ENCODE results near the gene PHLPP1.

Gene PHLPP1

DNA sequence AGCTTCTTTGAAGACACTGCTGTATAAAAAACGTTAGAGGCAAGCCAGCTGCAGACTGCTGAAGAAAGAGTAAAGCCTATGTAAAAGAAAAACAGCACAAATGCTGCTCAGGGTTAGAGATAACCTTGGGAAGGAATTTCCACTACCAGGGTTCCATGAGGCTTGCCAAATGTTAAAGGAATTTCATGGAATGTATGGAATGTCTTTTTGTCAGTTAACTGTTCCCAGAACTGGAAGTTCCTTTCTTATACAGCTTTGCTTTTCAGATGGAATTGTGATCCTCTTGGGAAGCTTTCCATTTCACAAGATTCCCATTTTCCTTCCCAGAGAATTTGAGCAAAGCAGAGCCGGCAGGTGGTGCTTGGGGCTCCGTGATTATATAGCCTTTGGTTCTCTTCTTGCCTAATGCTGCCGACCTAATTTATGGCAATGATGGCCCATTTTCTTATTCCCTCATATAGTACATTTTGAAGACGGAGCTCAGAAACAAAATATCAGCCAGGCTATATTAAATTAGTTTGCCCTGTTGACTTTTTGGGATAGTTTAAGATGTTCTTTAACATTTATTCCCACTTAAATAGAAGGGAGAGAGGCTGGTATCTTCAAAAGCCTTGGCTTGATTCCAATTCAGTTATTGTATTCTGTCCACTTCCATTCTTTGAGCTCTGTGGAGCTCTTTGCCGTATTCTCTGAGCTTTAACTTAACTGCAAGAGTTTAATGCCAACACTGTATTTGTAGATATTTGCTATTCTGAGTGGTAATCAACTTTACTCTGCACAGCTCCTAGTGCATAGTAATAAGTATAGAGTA is 162.3 kb downstream of the PHLPP1 start:
- Histone ChIP-seq H3K9me2 (replicated peaks; ENCODE audit: low read depth, low read length) (no peaks in the 10 kb centered on the region), H3K4me3 (ENCODE audit: low read length, poor library complexity, severe bottlenecking) (no peak overlapping the region), H4K20me1 (ENCODE audit: insufficient read depth, low read length, poor library complexity, severe bottlenecking) (no peaks in the 10 kb centered on the region), H3K9ac (ENCODE audit: low read depth, low read length, poor library complexity, severe bottlenecking) (no peak overlapping the region), H3F3A (ENCODE audit: low read depth) (no peaks in the 10 kb centered on the region), H3K27me3 (ENCODE audit: insufficient read depth, low read length, poor library complexity, severe bottlenecking) (no peaks in the 10 kb centered on the region), H3K4me1 (ENCODE audit: insufficient read depth, low read length, poor library complexity, severe bottlenecking) (peaks cover 8% of the 10 kb centered on the region), H3K9me3 (ENCODE audit: insufficient read depth, low read depth, low read length) (no peaks in the 10 kb centered on the region), H3K4me2 (ENCODE audit: low read depth, low read length, poor library complexity, severe bottlenecking) (no peak overlapping the region), H2AFZ (ENCODE audit: low read length) (no peak overlapping the region), H3K36me3 (ENCODE audit: insufficient read depth, low read length) (no peaks in the 10 kb centered on the region), H3K79me2 (ENCODE audit: insufficient read depth, low read length) (peaks cover 6% of the 10 kb centered on the region; the same call in 1 of the 2 replicates)
- TF ChIP-seq, protein P1, sequence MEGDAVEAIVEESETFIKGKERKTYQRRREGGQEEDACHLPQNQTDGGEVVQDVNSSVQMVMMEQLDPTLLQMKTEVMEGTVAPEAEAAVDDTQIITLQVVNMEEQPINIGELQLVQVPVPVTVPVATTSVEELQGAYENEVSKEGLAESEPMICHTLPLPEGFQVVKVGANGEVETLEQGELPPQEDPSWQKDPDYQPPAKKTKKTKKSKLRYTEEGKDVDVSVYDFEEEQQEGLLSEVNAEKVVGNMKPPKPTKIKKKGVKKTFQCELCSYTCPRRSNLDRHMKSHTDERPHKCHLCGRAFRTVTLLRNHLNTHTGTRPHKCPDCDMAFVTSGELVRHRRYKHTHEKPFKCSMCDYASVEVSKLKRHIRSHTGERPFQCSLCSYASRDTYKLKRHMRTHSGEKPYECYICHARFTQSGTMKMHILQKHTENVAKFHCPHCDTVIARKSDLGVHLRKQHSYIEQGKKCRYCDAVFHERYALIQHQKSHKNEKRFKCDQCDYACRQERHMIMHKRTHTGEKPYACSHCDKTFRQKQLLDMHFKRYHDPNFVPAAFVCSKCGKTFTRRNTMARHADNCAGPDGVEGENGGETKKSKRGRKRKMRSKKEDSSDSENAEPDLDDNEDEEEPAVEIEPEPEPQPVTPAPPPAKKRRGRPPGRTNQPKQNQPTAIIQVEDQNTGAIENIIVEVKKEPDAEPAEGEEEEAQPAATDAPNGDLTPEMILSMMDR (conservative IDR thresholded peaks at IDR 0.05; ENCODE audit: low read length), result no peak
- TF ChIP-seq EZH2phosphoT487 (IDR thresholded peaks at IDR 0.05; ENCODE audit: borderline replicate concordance), result no peak

DNA sequence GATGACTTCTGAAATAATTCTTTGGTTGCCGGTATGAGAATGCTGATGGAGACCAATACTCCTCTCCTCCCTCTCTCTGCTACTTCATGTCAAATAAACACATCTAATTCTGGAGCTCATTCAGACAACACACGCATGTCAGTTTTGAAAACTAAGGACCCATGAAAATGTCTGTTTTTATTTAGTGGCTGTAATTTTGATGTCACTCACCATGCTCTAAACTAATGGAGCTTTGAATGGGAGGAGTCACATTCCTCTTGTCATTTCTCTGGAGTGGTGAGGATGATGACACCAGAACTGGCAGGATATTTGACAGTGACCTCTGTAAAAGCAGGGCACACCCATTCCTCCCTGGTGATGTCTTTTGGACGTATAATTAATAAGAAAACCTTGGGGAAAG is 163.0 kb downstream of the PHLPP1 start:
- Histone ChIP-seq H3K4me2 (ENCODE audit: low read depth, low read length, poor library complexity, severe bottlenecking) (no peak overlapping the region), H3K4me3 (ENCODE audit: low read length, poor library complexity, severe bottlenecking) (no peak overlapping the region), H4K20me1 (ENCODE audit: insufficient read depth, low read length, poor library complexity, severe bottlenecking) (no peaks in the 10 kb centered on the region)

DNA sequence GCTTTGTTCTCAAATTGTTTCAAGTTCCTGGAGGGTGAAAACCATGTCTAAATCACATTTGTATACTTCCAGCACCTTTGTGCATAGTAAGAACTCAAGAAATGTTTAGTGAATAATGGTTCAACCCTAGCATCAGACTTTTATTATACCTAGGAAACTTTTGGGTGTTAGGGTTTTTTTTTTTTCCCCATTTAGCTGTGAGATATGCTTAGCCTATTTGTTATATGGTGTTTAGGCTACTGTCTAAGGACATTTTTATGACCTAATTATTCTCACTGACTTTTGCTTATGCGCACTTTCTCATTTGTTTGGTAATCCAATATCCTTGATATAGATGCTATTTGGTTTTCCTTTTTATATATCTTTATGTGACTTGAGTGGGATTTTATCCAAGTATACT is 164.7 kb downstream of the PHLPP1 start:
- Histone ChIP-seq H3K9ac (ENCODE audit: low read depth, low read length, poor library complexity, severe bottlenecking) (no peak overlapping the region), H3F3A (ENCODE audit: low read depth) (no peaks in the 10 kb centered on the region), H3K4me2 (ENCODE audit: low read depth, low read length, poor library complexity, severe bottlenecking) (no peak overlapping the region), H3K9me2 (replicated peaks; ENCODE audit: low read depth, low read length) (no peaks in the 10 kb centered on the region), H2AFZ (ENCODE audit: low read length) (no peak overlapping the region), H4K20me1 (ENCODE audit: insufficient read depth, low read length, poor library complexity, severe bottlenecking) (no peaks in the 10 kb centered on the region), H3K27me3 (ENCODE audit: insufficient read depth, low read length, poor library complexity, severe bottlenecking) (no peaks in the 10 kb centered on the region), H3K4me3 (ENCODE audit: low read length, poor library complexity, severe bottlenecking) (no peak overlapping the region), H3K36me3 (ENCODE audit: insufficient read depth, low read length) (no peaks in the 10 kb centered on the region), H3K9me3 (ENCODE audit: insufficient read depth, low read depth, low read length) (no peaks in the 10 kb centered on the region), H3K4me1 (ENCODE audit: insufficient read depth, low read length, poor library complexity, severe bottlenecking) (peaks cover 8% of the 10 kb centered on the region), H3K79me2 (ENCODE audit: insufficient read depth, low read length) (peaks cover 6% of the 10 kb centered on the region; the same call in 1 of the 2 replicates)
- TF ChIP-seq EZH2phosphoT487 (IDR thresholded peaks at IDR 0.05; ENCODE audit: borderline replicate concordance), result no peak
- TF ChIP-seq, protein P1 (conservative IDR thresholded peaks at IDR 0.05; ENCODE audit: low read length), result no peak

More for the DNA sequence above, 163.0 kb downstream of the PHLPP1 start:
- Histone ChIP-seq H3K9ac (ENCODE audit: low read depth, low read length, poor library complexity, severe bottlenecking) (no peak overlapping the region), H2AFZ (ENCODE audit: low read length) (no peak overlapping the region), H3F3A (ENCODE audit: low read depth) (no peaks in the 10 kb centered on the region), H3K27me3 (ENCODE audit: insufficient read depth, low read length, poor library complexity, severe bottlenecking) (no peaks in the 10 kb centered on the region), H3K4me1 (ENCODE audit: insufficient read depth, low read length, poor library complexity, severe bottlenecking) (peaks cover 8% of the 10 kb centered on the region), H3K9me3 (ENCODE audit: insufficient read depth, low read depth, low read length) (no peaks in the 10 kb centered on the region), H3K36me3 (ENCODE audit: insufficient read depth, low read length) (no peaks in the 10 kb centered on the region), H3K9me2 (replicated peaks; ENCODE audit: low read depth, low read length) (no peaks in the 10 kb centered on the region), H3K79me2 (ENCODE audit: insufficient read depth, low read length) (peaks cover 6% of the 10 kb centered on the region; the same call in 1 of the 2 replicates)
- TF ChIP-seq, protein P1 (conservative IDR thresholded peaks at IDR 0.05; ENCODE audit: low read length), result no peak
- no peak for TF ChIP-seq EZH2phosphoT487 (IDR thresholded peaks at IDR 0.05; ENCODE audit: borderline replicate concordance)
